MM.1S (cell line): Measurements from ENCODE around the gene EGLN3.

Experiments used
- DNase-seq: peaks from one replicate; pipeline ENCODE4 v3.0.0-alpha.2; 2015
- H2AFZ ChIP-seq: fragments of 300-600 bp; sonication (generic); 2 replicates; pipeline ENCODE4 v1.6.0; 2016; ENCODE audit warnings: antibody characterized with exemption, low read length
- H3F3A ChIP-seq: fragments of 300-600 bp; sonication (generic); 2 replicates; pipeline ENCODE4 v1.6.1; 2016; ENCODE audit warnings: mild to moderate bottlenecking, antibody characterized with exemption, low read length, moderate library complexity, mixed read lengths; ENCODE audit not compliant: insufficient read depth
- H3K27ac ChIP-seq: fragments of 300-600 bp; sonication (generic); 2 replicates; pipeline ENCODE4 v1.5.1; 2016; ENCODE audit warnings: mild to moderate bottlenecking, low read length
- H3K27me3 ChIP-seq: fragments of 300-600 bp; sonication (generic); replicated peaks from 2 replicates; pipeline ENCODE4 v1.6.0; 2016; ENCODE audit warnings: low read length; ENCODE audit not compliant: insufficient read depth
- H3K36me3 ChIP-seq: fragments of 300-600 bp; sonication (generic); replicated peaks from 2 replicates; pipeline ENCODE4 v1.6.1; 2016; ENCODE audit warnings: mild to moderate bottlenecking, low read length, mixed read lengths; ENCODE audit not compliant: insufficient read depth
- H3K4me1 ChIP-seq: fragments of 300-600 bp; sonication (generic); 2 replicates; pipeline ENCODE4 v1.6.1; 2016; ENCODE audit warnings: low read length, mixed read lengths
- H3K4me2 ChIP-seq: fragments of 300-600 bp; sonication (generic); 2 replicates; pipeline ENCODE4 v1.6.0; 2016; ENCODE audit warnings: low read depth, low read length
- H3K4me3 ChIP-seq: fragments of 300-600 bp; sonication (generic); 2 replicates; pipeline ENCODE4 v1.5.1; 2016; ENCODE audit warnings: low read length, mixed read lengths
- H3K79me2 ChIP-seq: fragments of 300-600 bp; sonication (generic); 2 replicates; pipeline ENCODE4 v1.6.1; 2016; ENCODE audit warnings: mixed run types, low read length, mixed read lengths
- H3K9ac ChIP-seq: fragments of 300-600 bp; sonication (generic); 2 replicates; pipeline ENCODE4 v1.6.1; 2016; ENCODE audit warnings: low read length, mixed read lengths
- H3K9me2 ChIP-seq: fragments of 300-600 bp; sonication (generic); replicated peaks from 2 replicates; pipeline ENCODE4 v1.6.1; 2016; ENCODE audit warnings: mild to moderate bottlenecking, low read length, mixed read lengths; ENCODE audit not compliant: insufficient read depth
- H3K9me3 ChIP-seq: fragments of 300-600 bp; sonication (generic); replicated peaks from 2 replicates; pipeline ENCODE4 v1.6.1; 2016; ENCODE audit warnings: mild to moderate bottlenecking, low read length, mixed read lengths; ENCODE audit not compliant: insufficient read depth
- H4K20me1 ChIP-seq: fragments of 300-600 bp; sonication (generic); 2 replicates; pipeline ENCODE4 v1.6.1; 2016; ENCODE audit warnings: mild to moderate bottlenecking, low read length, moderate library complexity, mixed read lengths; ENCODE audit not compliant: insufficient read depth
- CTCF ChIP-seq: fragments of 300-600 bp; sonication (generic); IDR thresholded peaks from 2 replicates; pipeline ENCODE4 v1.5.1; 2016; ENCODE audit warnings: antibody characterized with exemption, low read length, mixed read lengths
- EZH2 ChIP-seq: fragments of 300-600 bp; sonication (generic); optimal IDR thresholded peaks from 2 replicates; pipeline ENCODE3; 2017; ENCODE audit warnings: low read depth, mild to moderate bottlenecking, antibody characterized with exemption, low read length, mixed read lengths
- EZH2phosphoT487 ChIP-seq: fragments of 300-600 bp; sonication (generic); IDR thresholded peaks from 2 replicates; pipeline ENCODE4 v1.6.1; 2018; ENCODE audit warnings: antibody characterized with exemption, low read length

The EGLN3 gene

GRCh38 chr14:33950320-33951182, at the start of gene EGLN3:
TSS of gene EGLN3 (minus strand) at chr14:33951074. CDS start at chr14:33950752, 322 bp downstream.
- Histone ChIP-seq H3K27me3 (no peaks in the 10 kb centered on the region), H3F3A (no peaks in the 10 kb centered on the region), H3K9me2 (no peaks in the 10 kb centered on the region), H3K27ac (no peak within 1 kb of the TSS), H3K79me2 (no peaks in the 10 kb centered on the region), H2AFZ (peak within 1 kb of the TSS; percentile 48; the same call in 1 of the 2 replicates), H3K9me3 (no peaks in the 10 kb centered on the region), H3K4me3 (peak within 1 kb of the TSS; percentile 60), H3K9ac (no peak within 1 kb of the TSS), H4K20me1 (no peaks in the 10 kb centered on the region), H3K4me2 (peak within 1 kb of the TSS; percentile 69), H3K36me3 (no peaks in the 10 kb centered on the region), H3K4me1 (no peaks in the 10 kb centered on the region)
- no peak for TF ChIP-seq EZH2
- TF ChIP-seq EZH2phosphoT487, result no peak
- TF ChIP-seq CTCF, result no peak
- peak; percentile 56 for DNase-seq

GRCh38 chr14:34000396-34000795, 49.5 kb upstream of the EGLN3 start:
- no peak overlapping the region for H3K9ac ChIP-seq
- H3F3A ChIP-seq, result no peaks in the 10 kb centered on the region
- H3K9me2 ChIP-seq, result no peaks in the 10 kb centered on the region
- H3K27ac ChIP-seq, result no peak overlapping the region
- no peaks in the 10 kb centered on the region for H3K27me3 ChIP-seq
- no peaks in the 10 kb centered on the region for H4K20me1 ChIP-seq
- H3K4me2 ChIP-seq, result no peak overlapping the region
- H3K36me3 ChIP-seq, result no peaks in the 10 kb centered on the region
- H3K9me3 ChIP-seq, result no peaks in the 10 kb centered on the region
- no peaks in the 10 kb centered on the region for H3K79me2 ChIP-seq
- H2AFZ ChIP-seq, result no peak overlapping the region
- no peak overlapping the region for H3K4me3 ChIP-seq
- no peak for DNase-seq
- H3K4me1 ChIP-seq, result no peaks in the 10 kb centered on the region
- TF ChIP-seq CTCF (no peak), EZH2 (no peak), EZH2phosphoT487 (no peak)

- Histone ChIP-seq H3K9ac (no peak overlapping the region), H3K9me3 (no peaks in the 10 kb centered on the region), H3K9me2 (no peaks in the 10 kb centered on the region), H3K27ac (no peak overlapping the region), H3K27me3 (no peaks in the 10 kb centered on the region), H3K4me1 (no peaks in the 10 kb centered on the region), H3K79me2 (no peaks in the 10 kb centered on the region), H3K4me3 (no peak overlapping the region), H4K20me1 (no peaks in the 10 kb centered on the region), H3K4me2 (no peak overlapping the region), H3K36me3 (no peaks in the 10 kb centered on the region), H2AFZ (no peak overlapping the region), H3F3A (no peaks in the 10 kb centered on the region)
- DNase-seq, result no peak
- TF ChIP-seq EZH2, result no peak
Observed at GRCh38 chr14:33999771-34000291, 49.0 kb upstream of the EGLN3 start.

- no peak for DNase-seq
- TF ChIP-seq EZH2 (no peak), EZH2phosphoT487 (no peak), CTCF (no peak)
- no peak overlapping the region for H3K4me2 ChIP-seq
- no peaks in the 10 kb centered on the region for H3K79me2 ChIP-seq
- no peaks in the 10 kb centered on the region for H3K9me2 ChIP-seq
- H3K36me3 ChIP-seq, result no peaks in the 10 kb centered on the region
- H4K20me1 ChIP-seq, result no peaks in the 10 kb centered on the region
- no peak overlapping the region for H2AFZ ChIP-seq
- no peaks in the 10 kb centered on the region for H3K4me1 ChIP-seq
- H3K4me3 ChIP-seq, result no peak overlapping the region
- H3K9me3 ChIP-seq, result no peaks in the 10 kb centered on the region
- H3K27ac ChIP-seq, result no peak overlapping the region
- H3F3A ChIP-seq, result no peaks in the 10 kb centered on the region
- H3K27me3 ChIP-seq, result no peaks in the 10 kb centered on the region
- H3K9ac ChIP-seq, result no peak overlapping the region
Observed at GRCh38 chr14:33997611-33998010, 46.7 kb upstream of the EGLN3 start.
